Parathyroid adenoma (tissue), 2 donors: ENCODE results near the gene C11orf97.
A peak's percentile ranks its signal among the peaks of the same experiment; 100 is the strongest.

Experiments
- H2AFZ ChIP-seq: fragments of 300-600 bp; sonication (generic); one replicate; pipeline ENCODE4 v1.7.0; 2017; ENCODE audit warnings: antibody characterized with exemption, mild to moderate bottlenecking
- H3K27ac ChIP-seq: fragments of 300-600 bp; sonication (generic); one replicate; pipeline ENCODE4 v1.7.0; 2017
- H3K27me3 ChIP-seq: fragments of 300-600 bp; sonication (generic); one replicate; pipeline ENCODE4 v1.7.0; 2017; ENCODE audit warnings: low read length; ENCODE audit not compliant: control insufficient read depth, insufficient read depth
- H3K36me3 ChIP-seq: fragments of 300-600 bp; sonication (generic); one replicate; pipeline ENCODE4 v1.7.0; 2017; ENCODE audit warnings: low read length; ENCODE audit not compliant: control insufficient read depth, insufficient read depth
- H3K4me1 ChIP-seq: fragments of 300-600 bp; sonication (generic); one replicate; pipeline ENCODE4 v1.7.0; 2017; ENCODE audit warnings: control low read depth
- H3K4me2 ChIP-seq: fragments of 300-600 bp; sonication (generic); one replicate; pipeline ENCODE4 v1.7.0; 2017; ENCODE audit warnings: low read length
- H3K4me3 ChIP-seq: fragments of 300-600 bp; sonication (generic); one replicate; pipeline ENCODE4 v1.7.0; 2017; ENCODE audit warnings: low read depth, low read length
- H3K79me2 ChIP-seq: fragments of 300-600 bp; sonication (generic); one replicate; pipeline ENCODE4 v1.7.0; 2017; ENCODE audit warnings: control low read depth
- H3K9ac ChIP-seq: fragments of 300-600 bp; sonication (generic); one replicate; pipeline ENCODE4 v1.7.0; 2017; ENCODE audit warnings: mild to moderate bottlenecking
- H3K9me3 ChIP-seq: fragments of 300-600 bp; sonication (generic); one replicate; pipeline ENCODE4 v1.7.0; 2017; ENCODE audit warnings: low read length; ENCODE audit not compliant: control insufficient read depth
- CTCF ChIP-seq: fragments of 300-600 bp; sonication (generic); IDR thresholded peaks from one replicate; pipeline ENCODE4 v1.7.0; 2017; ENCODE audit warnings: antibody characterized with exemption, mild to moderate bottlenecking
- donor health status: primary hyperparathyroidism.

C11orf97 gene

GRCh38 chr11:94537031-94537600, 24.9 kb downstream of the C11orf97 start:
- H3K4me3 ChIP-seq: no peak overlapping the region
- H3K79me2 ChIP-seq: no peaks in the 10 kb centered on the region
- no peak overlapping the region for H3K27ac ChIP-seq
- H3K27me3 ChIP-seq: no peaks in the 10 kb centered on the region
- H3K4me2 ChIP-seq: no peak overlapping the region
- no peak overlapping the region for H2AFZ ChIP-seq
- no peaks in the 10 kb centered on the region for H3K36me3 ChIP-seq
- TF ChIP-seq CTCF: no peak
- no peaks in the 10 kb centered on the region for H3K9me3 ChIP-seq
- H3K9ac ChIP-seq: no peak overlapping the region
- no peaks in the 10 kb centered on the region for H3K4me1 ChIP-seq

- no peak overlapping the region for H2AFZ ChIP-seq
- no peaks in the 10 kb centered on the region for H3K27me3 ChIP-seq
- H3K4me3 ChIP-seq: no peak overlapping the region
- no peak overlapping the region for H3K27ac ChIP-seq
- no peaks in the 10 kb centered on the region for H3K4me1 ChIP-seq
- H3K9me3 ChIP-seq: no peaks in the 10 kb centered on the region
- no peak overlapping the region for H3K9ac ChIP-seq
- H3K4me2 ChIP-seq: no peak overlapping the region
- no peaks in the 10 kb centered on the region for H3K79me2 ChIP-seq
- no peak for TF ChIP-seq CTCF
- no peaks in the 10 kb centered on the region for H3K36me3 ChIP-seq
These were observed 27.2 kb downstream of the C11orf97 start for GRCh38 chr11:94539420-94539819.

DNA sequence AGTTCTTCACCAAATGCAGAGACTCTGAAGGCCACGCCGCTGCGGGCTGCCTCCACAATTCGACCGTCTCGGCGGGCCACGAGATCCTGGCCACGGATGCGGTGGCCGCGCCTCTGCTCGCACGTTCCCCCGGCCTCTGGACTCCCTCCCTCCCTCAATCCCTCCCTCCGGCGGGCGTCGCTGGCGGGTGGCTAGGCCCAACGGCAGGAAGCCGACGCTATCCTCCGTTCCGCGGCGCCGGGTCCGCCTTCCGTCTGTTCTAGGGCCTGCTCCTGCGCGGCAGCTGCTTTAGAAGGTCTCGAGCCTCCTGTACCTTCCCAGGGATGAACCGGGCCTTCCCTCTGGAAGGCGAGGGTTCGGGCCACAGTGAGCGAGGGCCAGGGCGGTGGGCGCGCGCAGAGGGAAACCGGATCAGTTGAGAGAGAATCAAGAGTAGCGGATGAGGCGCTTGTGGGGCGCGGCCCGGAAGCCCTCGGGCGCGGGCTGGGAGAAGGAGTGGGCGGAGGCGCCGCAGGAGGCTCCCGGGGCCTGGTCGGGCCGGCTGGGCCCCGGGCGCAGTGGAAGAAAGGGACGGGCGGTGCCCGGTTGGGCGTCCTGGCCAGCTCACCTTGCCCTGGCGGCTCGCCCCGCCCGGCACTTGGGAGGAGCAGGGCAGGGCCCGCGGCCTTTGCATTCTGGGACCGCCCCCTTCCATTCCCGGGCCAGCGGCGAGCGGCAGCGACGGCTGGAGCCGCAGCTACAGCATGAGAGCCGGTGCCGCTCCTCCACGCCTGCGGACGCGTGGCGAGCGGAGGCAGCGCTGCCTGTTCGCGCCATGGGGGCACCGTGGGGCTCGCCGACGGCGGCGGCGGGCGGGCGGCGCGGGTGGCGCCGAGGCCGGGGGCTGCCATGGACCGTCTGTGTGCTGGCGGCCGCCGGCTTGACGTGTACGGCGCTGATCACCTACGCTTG, 31.7 kb downstream of the C11orf97 start, which contains the start of gene FUT4:
TSS of gene FUT4 (plus strand) at position 227 of the 951 bp plus-strand sequence. CDS start at position 440, 213 bp downstream.
- Histone ChIP-seq H3K27me3 (no peaks in the 10 kb centered on the region), H3K36me3 (no peaks in the 10 kb centered on the region), H3K9me3 (no peaks in the 10 kb centered on the region), H3K4me3 (peak within 1 kb of the TSS; percentile 56), H3K27ac (peak within 1 kb of the TSS; percentile 90), H2AFZ (peak within 1 kb of the TSS; percentile 99), H3K4me1 (no peaks in the 10 kb centered on the region), H3K79me2 (no peaks in the 10 kb centered on the region), H3K4me2 (peak within 1 kb of the TSS; percentile 70), H3K9ac (no peak within 1 kb of the TSS)
- TF ChIP-seq CTCF: no peak

GRCh38 chr11:94544646-94545263, 32.5 kb downstream of the C11orf97 start:
- TF ChIP-seq CTCF: no peak
- no peaks in the 10 kb centered on the region for H3K36me3 ChIP-seq

More at GRCh38 chr11:94544646-94545263, 32.5 kb downstream of the C11orf97 start:
- Histone ChIP-seq H3K9me3 (no peaks in the 10 kb centered on the region), H2AFZ (peak overlapping the region; percentile 69), H3K9ac (no peak overlapping the region), H3K27me3 (no peaks in the 10 kb centered on the region), H3K79me2 (no peaks in the 10 kb centered on the region), H3K4me1 (no peaks in the 10 kb centered on the region), H3K4me2 (peak overlapping the region; percentile 70), H3K4me3 (peak overlapping the region; percentile 11), H3K27ac (no peak overlapping the region)
